CD14-positive monocyte (primary cell): ENCODE measurements around the gene UBE2E3. TPM values are rescaled to one million over a fixed set of nuclear protein-coding genes. Genes with fewer than 3 reads are reported as not detected.

Experiments used
- DNase-seq, 3 donors: peaks; one replicate each; pipeline ENCODE4 v3.0.0-alpha.2; 2011 to 2022
- H2AFZ ChIP-seq: 2 replicates; pipeline ENCODE4 v1.6.0; 2012; ENCODE audit warnings: mild to moderate bottlenecking, low read depth, low read length, inconsistent platforms; ENCODE audit not compliant: insufficient read depth, poor library complexity, severe bottlenecking
- H3K27ac ChIP-seq, 2 donors: 1 replicate in 1 of 2; 2 replicates in 1 of 2; pipeline ENCODE4 v1.5.1; 2012 to 2013; ENCODE audit warnings: low read length in 2 of 2, control low read depth in 1 of 2, inconsistent platforms in 1 of 2, low read depth in 1 of 2, mild to moderate bottlenecking in 1 of 2
- H3K27me3 ChIP-seq, 2 donors: one replicate each; pipeline versions ENCODE4 v1.6.0 to v1.6.1; 2011 to 2013; ENCODE audit warnings: low read length in 2 of 2; ENCODE audit not compliant: control insufficient read depth in 2 of 2, insufficient read depth in 2 of 2
- H3K36me3 ChIP-seq, 2 donors: replicated peaks in 1 of 2; 1 replicate in 1 of 2; 2 replicates in 1 of 2; pipeline versions ENCODE4 v1.5.1 to v1.6.1; 2012 to 2013; ENCODE audit warnings: low read length in 2 of 2, control low read depth in 1 of 2, inconsistent platforms in 1 of 2, mild to moderate bottlenecking in 1 of 2; ENCODE audit not compliant: insufficient read depth in 2 of 2, control insufficient read depth in 1 of 2
- H3K4me1 ChIP-seq, 2 donors: 1 replicate in 1 of 2; 2 replicates in 1 of 2; pipeline versions ENCODE4 v1.5.1 to v1.6.1; 2012 to 2013; ENCODE audit warnings: low read length in 2 of 2, control low read depth in 1 of 2, inconsistent platforms in 1 of 2, mild to moderate bottlenecking in 1 of 2, moderate library complexity in 1 of 2; ENCODE audit not compliant: insufficient read depth in 2 of 2, control insufficient read depth in 1 of 2
- H3K4me2 ChIP-seq: replicated peaks from 2 replicates; pipeline ENCODE3; 2012; ENCODE audit warnings: low read length, moderate library complexity, mild to moderate bottlenecking; ENCODE audit not compliant: poor library complexity, severe bottlenecking; ENCODE audit errors: extremely low read depth
- H3K4me3 ChIP-seq, 3 experiments: fragments of 200-600 bp in 1 of 3; sonication (generic) in 1 of 3; replicated peaks in 1 of 3; 1 replicate in 2 of 3; 2 replicates in 1 of 3; pipeline ENCODE4 v1.5.1; 2011 to 2013; ENCODE audit warnings: low read length in 3 of 3, mild to moderate bottlenecking in 3 of 3, control low read depth in 2 of 3, low read depth in 2 of 3, inconsistent platforms in 1 of 3, moderate library complexity in 1 of 3
- H3K79me2 ChIP-seq: 2 replicates; pipeline ENCODE4 v1.6.0; 2012; ENCODE audit warnings: mild to moderate bottlenecking, control low read depth, inconsistent platforms, low read length, moderate library complexity; ENCODE audit not compliant: insufficient read depth
- H3K9ac ChIP-seq: 2 replicates; pipeline ENCODE4 v1.6.0; 2017; ENCODE audit warnings: low read length, mild to moderate bottlenecking; ENCODE audit not compliant: insufficient read depth, poor library complexity, severe bottlenecking
- H3K9me3 ChIP-seq, 2 donors: replicated peaks in 1 of 2; 1 replicate in 1 of 2; 2 replicates in 1 of 2; pipeline versions ENCODE4 v1.5.1 to v1.6.1; 2012 to 2013; ENCODE audit warnings: low read length in 2 of 2, control low read depth in 1 of 2; ENCODE audit not compliant: control insufficient read depth in 1 of 2, insufficient read depth in 1 of 2
- H4K20me1 ChIP-seq: 2 replicates; pipeline ENCODE4 v1.6.0; 2012; ENCODE audit warnings: mild to moderate bottlenecking, low read length, control low read depth, moderate library complexity; ENCODE audit not compliant: insufficient read depth
- H3K27ac Mint-ChIP-seq, 7 donors: one replicate each; pipeline ENCODE4 v1.8.0; 2020; ENCODE audit warnings: mild to moderate bottlenecking in 7 of 7, mixed read lengths in 7 of 7, moderate library complexity in 6 of 7, inconsistent platforms in 2 of 7
- H3K27me3 Mint-ChIP-seq, 3 donors: one replicate each; pipeline ENCODE4 v1.8.0; 2021 to 2022; ENCODE audit warnings: low read depth in 3 of 3, mild to moderate bottlenecking in 3 of 3, mixed read lengths in 3 of 3, moderate library complexity in 3 of 3, inconsistent platforms in 1 of 3
- H3K36me3 Mint-ChIP-seq, 2 donors: one replicate each; pipeline ENCODE4 v1.8.0; 2020; ENCODE audit warnings: mixed read lengths in 2 of 2, inconsistent platforms in 1 of 2, mild to moderate bottlenecking in 1 of 2
- H3K4me1 Mint-ChIP-seq: one replicate; pipeline ENCODE4 v1.8.0; 2020; ENCODE audit warnings: mild to moderate bottlenecking, mixed read lengths
- H3K4me3 Mint-ChIP-seq, 2 donors: one replicate each; pipeline ENCODE4 v1.8.0; 2020; ENCODE audit warnings: mild to moderate bottlenecking in 2 of 2, mixed read lengths in 2 of 2, moderate library complexity in 1 of 2
- H3K9me3 Mint-ChIP-seq, 7 donors: one replicate each; pipeline ENCODE4 v1.8.0; 2020 to 2022; ENCODE audit warnings: mixed read lengths in 7 of 7, mild to moderate bottlenecking in 6 of 7, moderate library complexity in 6 of 7, inconsistent platforms in 2 of 7
- CTCF ChIP-seq: fragments of 200-600 bp; IDR thresholded peaks from one replicate; pipeline ENCODE4 v1.8.0; 2022; ENCODE audit warnings: antibody characterized with exemption, mild to moderate bottlenecking
- WGBS: methylation state at CpG from one replicate; pipeline ENCODE4 v1.1.5; 2013; ENCODE audit warnings: missing lambda C conversion rate; ENCODE audit not compliant: insufficient coverage; 5-methylcytosine and 5-hydroxymethylcytosine counted together
- intact Hi-C, 2 donors: fragments of 100-400 bp; cut with micrococcal nuclease; formaldehyde crosslinking; loops; one replicate each; pipeline versions ENCODE4 v1.15.0 to v1.15.1; 2023
- polyA plus RNA-seq, 3 donors: library from polyadenylated mRNA; depleted of rRNA in 1 of 3; unstranded in 2 of 3; stranded (reverse) in 1 of 3; fragments of 300-500 nt in 2 of 3; fragments of >200 nt in 1 of 3; fragmentation: Illumina TruSeq in 2 of 3; gene quantifications; 1 replicate in 2 of 3; 2 replicates in 1 of 3; pipeline ENCODE4 v1.2.3, GENCODE V29; 2012 to 2021

The UBE2E3 gene
- polyA plus RNA-seq, 3 donors = 45.9 to 67.5 (median 52.1) TPM

GRCh38 chr2:181077128-181077709, 96.8 kb downstream of the UBE2E3 start:
- H3K4me2 ChIP-seq = no peak overlapping the region
- no peaks in the 10 kb centered on the region for H3K27me3 Mint-ChIP-seq

GRCh38 chr2:181083140-181083539, 102.7 kb downstream of the UBE2E3 start:
- Histone ChIP-seq H3K9me3 (no peaks in the 10 kb centered on the region), H3K36me3 (no peaks in the 10 kb centered on the region), H3K79me2 (no peaks in the 10 kb centered on the region), H3K27ac (no peak overlapping the region), H4K20me1 (no peaks in the 10 kb centered on the region), H3K4me1 (peaks cover 0 to 2% of the 10 kb centered on the region in 2 donors), H2AFZ (no peak overlapping the region), H3K4me2 (no peak overlapping the region), H3K27me3 (no peaks in the 10 kb centered on the region), H3K9ac (no peak overlapping the region), H3K4me3 (no peak overlapping the region)
- Mint-ChIP-seq H3K9me3 (no peaks in the 10 kb centered on the region), H3K27me3 (peaks cover 0 to 4% (median 2%) of the 10 kb centered on the region in 3 donors), H3K4me1 (peaks cover 4% of the 10 kb centered on the region), H3K36me3 (no peaks in the 10 kb centered on the region), H3K27ac (no peak overlapping the region), H3K4me3 (no peak overlapping the region)
- WGBS = 88% methylated on average over 1 of the region's 2 CpGs
- intact Hi-C loops = loop anchor here in 1 of 2 donors (10.0 kb wide), 1 partner anchor 632 kb away; no protein-coding TSS in a partner anchor
- no peak for DNase-seq
- TF ChIP-seq CTCF = no peak

More at GRCh38 chr2:181077128-181077709, 96.8 kb downstream of the UBE2E3 start:
- peak; percentile 79 for TF ChIP-seq CTCF
- Histone ChIP-seq H2AFZ (no peak overlapping the region), H3K36me3 (no peaks in the 10 kb centered on the region), H3K27me3 (no peaks in the 10 kb centered on the region), H4K20me1 (no peaks in the 10 kb centered on the region), H3K4me3 (no peak overlapping the region), H3K9ac (no peak overlapping the region), H3K27ac (no peak overlapping the region), H3K79me2 (no peaks in the 10 kb centered on the region), H3K4me1 (peaks cover 8 to 17% of the 10 kb centered on the region in 2 donors), H3K9me3 (no peaks in the 10 kb centered on the region)
- Mint-ChIP-seq H3K4me1 (peaks cover 11% of the 10 kb centered on the region), H3K4me3 (no peak overlapping the region), H3K27ac (no peak overlapping the region), H3K36me3 (peaks cover 7% of the 10 kb centered on the region in 2 donors), H3K9me3 (no peaks in the 10 kb centered on the region)
- WGBS = no CpG with 5 or more reads among the region's 4 CpGs
- peak; percentile 28 to 47 (median 44) for DNase-seq
- intact Hi-C loops = loop anchor here (5.0 to 10.0 kb wide), 2 partner anchors 380 to 388 kb away; partner anchors contain the start of gene ITGA4 (in 1 of the 2)
